IMR-90 (cell line): ENCODE measurements around the gene IQGAP2. TPM values are rescaled to one million over a fixed set of nuclear protein-coding genes. Genes with fewer than 3 reads are reported as not detected.

Experiments used
- ATAC-seq: fragments of 200-7000 bp; cut with Tn5 transposase; 2 replicates; pipeline ENCODE4 v1.9.1; 2020; ENCODE audit warnings: low read depth, mild to moderate bottlenecking, moderate library complexity
- BruUV-seq: library from RNA; stranded (reverse); fragments of 400-500 nt; replicated peaks from 2 replicates; lab custom pipeline; 2021; lab: Mats Ljungman, UMichigan
- CTCF ChIA-PET: fragments of 300-600 bp; formaldehyde crosslinking; extraction: SDS; loops from one replicate; lab custom pipeline; 2021; ENCODE audit warnings: antibody characterized with exemption; lab: Yijun Ruan, JAX
- POLR2A ChIA-PET: fragments of 300-600 bp; sonication (Branson Sonifier 250); formaldehyde crosslinking; loops from one replicate; lab custom pipeline; 2022; ENCODE audit warnings: antibody characterized with exemption; ENCODE audit not compliant: unreplicated experiment; lab: Charles Lee
- DNase-seq: peaks from one replicate; pipeline ENCODE4 v3.0.0; 2013
- H2AFZ ChIP-seq: replicated peaks from 2 replicates; pipeline ENCODE3; 2013; ENCODE audit warnings: low read length, mild to moderate bottlenecking; ENCODE audit not compliant: poor library complexity
- H2AK5ac ChIP-seq: 2 replicates; pipeline ENCODE4 v1.6.1; 2013; ENCODE audit warnings: low read depth, low read length, inconsistent platforms
- H2AK9ac ChIP-seq: replicated peaks from 2 replicates; pipeline ENCODE3; 2013; ENCODE audit warnings: mild to moderate bottlenecking, low read depth, low read length, moderate library complexity; ENCODE audit not compliant: poor library complexity
- H2BK120ac ChIP-seq: 2 replicates; pipeline ENCODE4 v1.6.1; 2013; ENCODE audit warnings: low read depth, low read length, inconsistent platforms
- H2BK15ac ChIP-seq: 3 replicates; pipeline ENCODE4 v1.6.1; 2013; ENCODE audit warnings: low read depth, low read length, inconsistent platforms
- H2BK20ac ChIP-seq: 2 replicates; pipeline ENCODE4 v1.6.1; 2013; ENCODE audit warnings: low read depth, mild to moderate bottlenecking, inconsistent platforms, low read length, moderate library complexity
- H2BK5ac ChIP-seq: 2 replicates; pipeline ENCODE4 v1.6.1; 2013; ENCODE audit warnings: mild to moderate bottlenecking, low read depth, low read length, inconsistent platforms; ENCODE audit not compliant: poor library complexity, severe bottlenecking
- H3K14ac ChIP-seq: replicated peaks from 2 replicates; pipeline ENCODE4 v1.6.1; 2013; ENCODE audit warnings: low read depth, low read length, inconsistent platforms
- H3K18ac ChIP-seq: 2 replicates; pipeline ENCODE4 v1.6.1; 2013; ENCODE audit warnings: low read depth, low read length, control low read depth
- H3K23ac ChIP-seq: 2 replicates; pipeline ENCODE4 v1.6.1; 2013; ENCODE audit warnings: low read depth, low read length, inconsistent platforms
- H3K27ac ChIP-seq: 2 replicates; pipeline ENCODE4 v1.5.1; 2013; ENCODE audit warnings: mild to moderate bottlenecking, control low read depth, low read length; ENCODE audit not compliant: insufficient read depth
- H3K27me3 ChIP-seq: 2 replicates; pipeline ENCODE4 v1.6.1; 2013; ENCODE audit warnings: low read length; ENCODE audit not compliant: control insufficient read depth, insufficient read depth
- H3K36me3 ChIP-seq: 2 replicates; pipeline ENCODE4 v1.6.1; 2013; ENCODE audit warnings: low read length, mixed read lengths; ENCODE audit not compliant: control insufficient read depth, insufficient read depth
- H3K4ac ChIP-seq: 2 replicates; pipeline ENCODE4 v1.6.1; 2013; ENCODE audit warnings: low read depth, low read length, inconsistent platforms
- H3K4me1 ChIP-seq: 2 replicates; pipeline ENCODE4 v1.6.1; 2013; ENCODE audit warnings: low read length, mixed read lengths; ENCODE audit not compliant: control insufficient read depth, insufficient read depth
- H3K4me2 ChIP-seq: 2 replicates; pipeline ENCODE4 v1.6.1; 2013; ENCODE audit warnings: low read depth, mild to moderate bottlenecking, control low read depth, low read length, moderate library complexity
- H3K4me3 ChIP-seq: 2 replicates; pipeline ENCODE4 v1.5.1; 2013; ENCODE audit warnings: low read depth, mild to moderate bottlenecking, control low read depth, low read length, moderate library complexity; ENCODE audit not compliant: insufficient read depth
- H3K56ac ChIP-seq: 2 replicates; pipeline ENCODE4 v1.6.1; 2013; ENCODE audit warnings: low read length, inconsistent platforms; ENCODE audit not compliant: insufficient read depth; ENCODE audit errors: extremely low read depth
- H3K79me1 ChIP-seq, 2 experiments: 2 replicates each; pipeline ENCODE4 v1.6.1; 2013; ENCODE audit warnings: low read length in 2 of 2, inconsistent platforms in 1 of 2, low read depth in 1 of 2
- H3K9ac ChIP-seq: 2 replicates; pipeline ENCODE4 v1.6.1; 2013; ENCODE audit warnings: low read depth, low read length, control low read depth
- H3K9me1 ChIP-seq: 2 replicates; pipeline ENCODE4 v1.6.1; 2013; ENCODE audit warnings: low read length, inconsistent platforms; ENCODE audit not compliant: insufficient read depth
- H3K9me3 ChIP-seq: 2 replicates; pipeline ENCODE4 v1.6.1; 2013; ENCODE audit warnings: low read length; ENCODE audit not compliant: control insufficient read depth, insufficient read depth
- H4K20me1 ChIP-seq: 2 replicates; pipeline ENCODE4 v1.6.1; 2013; ENCODE audit warnings: low read length, inconsistent platforms; ENCODE audit not compliant: insufficient read depth
- H4K5ac ChIP-seq: 2 replicates; pipeline ENCODE4 v1.6.1; 2013; ENCODE audit warnings: mild to moderate bottlenecking, low read depth, low read length, control low read depth
- H4K8ac ChIP-seq, 2 experiments: 2 replicates each; pipeline ENCODE4 v1.6.1; 2013; ENCODE audit warnings: low read depth in 2 of 2, low read length in 2 of 2, control low read depth in 1 of 2, inconsistent platforms in 1 of 2
- H4K91ac ChIP-seq: 2 replicates; pipeline ENCODE4 v1.6.1; 2013; ENCODE audit warnings: low read depth, low read length, inconsistent platforms; ENCODE audit not compliant: insufficient read depth
- CHD1 ChIP-seq: IDR thresholded peaks from 2 replicates; pipeline ENCODE4 v1.6.1; 2012; ENCODE audit warnings: low read depth, low read length, improper control_type of control experiment
- FOS ChIP-seq: fragments of 150-350 bp; IDR thresholded peaks from 2 replicates; pipeline ENCODE4 v1.6.1; 2016; ENCODE audit warnings: low read depth, low read length
- MAFK ChIP-seq: IDR thresholded peaks from 2 replicates; pipeline ENCODE4 v1.6.1; 2012; ENCODE audit warnings: low read depth, low read length, improper control_type of control experiment
- MAZ ChIP-seq: IDR thresholded peaks from 2 replicates; pipeline ENCODE4 v1.6.1; 2012; ENCODE audit warnings: low read depth, mild to moderate bottlenecking, low read length, improper control_type of control experiment, moderate library complexity, borderline replicate concordance
- MXI1 ChIP-seq: IDR thresholded peaks from 2 replicates; pipeline ENCODE4 v1.6.1; 2012; ENCODE audit warnings: low read depth, mild to moderate bottlenecking, low read length, moderate library complexity, borderline replicate concordance
- NFE2L2 ChIP-seq: fragments of 150-350 bp; IDR thresholded peaks from 2 replicates; pipeline ENCODE4 v1.6.1; 2016; ENCODE audit warnings: low read depth, mild to moderate bottlenecking, low read length
- RFX5 ChIP-seq: IDR thresholded peaks from 2 replicates; pipeline ENCODE4 v1.8.0; 2012; ENCODE audit warnings: low read depth, mild to moderate bottlenecking, low read length, moderate library complexity
- whole genome bisulfite sequencing, 2 experiments: methylation state at CpG; one replicate each; pipeline versions ENCODE4 v1.1.5 to v1.1.7; 2013; ENCODE audit warnings: missing lambda C conversion rate in 2 of 2; ENCODE audit not compliant: insufficient read length in 1 of 2; ENCODE audit errors: extremely low coverage in 2 of 2; 5-methylcytosine and 5-hydroxymethylcytosine counted together
- dilution Hi-C: fragments of 300-500 bp; cut with HindIII; formaldehyde crosslinking; loops from one replicate; pipeline ENCODE4 v1.14.3; 2018; ENCODE audit warnings: low sequenced_read_pairs; ENCODE audit not compliant: unreplicated experiment
- in situ Hi-C: fragments of 300-500 bp; cut with MboI; formaldehyde crosslinking; loops from 3 replicates; pipeline ENCODE4 v1.14.3; 2019; ENCODE audit warnings: low sequenced_read_pairs, inconsistent platforms, mixed read lengths
- intact Hi-C: fragments of 100-400 bp; cut with micrococcal nuclease; formaldehyde crosslinking; loops from 2 replicates; pipeline ENCODE4 v1.10.0; 2022
- polyA plus RNA-seq, 3 experiments: library from polyadenylated mRNA; depleted of rRNA; stranded (reverse); fragments of >200 nt; gene quantifications; 2 replicates each; pipeline ENCODE4 v1.2.3, GENCODE V29; 2012; ENCODE audit warnings: low replicate concordance in 1 of 3
- total RNA-seq: library from RNA; depleted of rRNA; stranded (reverse); fragments of >200 nt; gene quantifications from 2 replicates; pipeline ENCODE4 v1.2.3, GENCODE V29; 2012

IQGAP2 gene
- total and polyA plus RNA-seq, 2 of the 4 experiments (the other 2 are of a cell fraction): 0.21 to 0.36 TPM

DNA sequence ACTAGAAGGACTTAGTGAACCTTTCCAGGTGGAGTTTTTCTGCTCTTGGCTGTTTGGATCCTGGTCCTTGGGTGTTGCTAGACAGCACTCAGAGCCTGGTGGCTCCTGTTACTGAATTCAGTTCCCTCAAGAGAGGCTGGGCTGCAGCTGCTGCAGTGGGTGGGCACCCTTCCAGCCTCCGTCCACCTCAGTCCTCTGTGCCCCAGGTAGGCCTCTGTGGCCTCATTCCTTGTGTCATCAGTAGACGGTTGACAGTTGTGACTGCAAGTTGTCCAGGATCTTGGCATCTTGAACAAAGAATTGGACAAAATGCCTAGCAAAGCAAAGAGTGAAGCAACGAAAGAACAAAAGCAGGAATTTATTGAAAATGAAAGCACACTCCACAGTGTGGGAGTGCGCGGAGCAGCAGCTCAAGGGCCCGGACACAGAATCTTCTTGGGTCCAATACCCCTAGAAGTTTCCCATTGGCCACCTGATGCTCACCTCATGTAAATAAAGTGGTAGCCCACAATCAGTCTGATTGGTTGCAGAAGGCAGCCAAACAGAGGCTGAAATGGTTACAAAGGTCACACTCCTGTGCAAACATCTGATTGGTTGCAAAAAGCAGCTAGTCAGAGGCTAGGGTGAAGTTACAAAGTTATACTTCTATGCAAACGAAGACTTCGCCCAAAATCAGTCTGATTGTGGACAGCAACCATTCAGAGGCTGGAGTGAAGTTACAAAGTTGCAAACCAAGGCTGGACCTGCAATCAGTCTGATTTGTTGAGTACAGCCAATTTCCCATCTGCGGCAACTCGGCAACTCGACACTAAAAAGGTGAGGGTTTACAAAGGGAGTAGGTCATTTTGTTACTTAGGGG is 352.9 kb downstream of the IQGAP2 start:
- ChIA-PET CTCF (interaction anchor here (0.6 to 0.7 kb wide), 2 partner anchors 21 to 1225 kb away, joined by 3 to 4 read pairs; no protein-coding TSS in a partner anchor), POLR2A (no interaction called here)
- H2BK120ac ChIP-seq: no peak overlapping the region
- no peak overlapping the region for H3K4me2 ChIP-seq
- no TSS peak for BruUV-seq
- no peak overlapping the region for H3K56ac ChIP-seq
- H3K9ac ChIP-seq: no peak overlapping the region
- intact Hi-C loops: no loop called here
- ATAC-seq (no peak), DNase-seq (no peak)
- no peak overlapping the region for H2AFZ ChIP-seq
- no peaks in the 10 kb centered on the region; a peak in 1 of 4 replicates for H3K79me1 ChIP-seq
- H2BK5ac ChIP-seq: no peak overlapping the region
- H3K23ac ChIP-seq: no peak overlapping the region
- H3K36me3 ChIP-seq: no peaks in the 10 kb centered on the region
- H3K27me3 ChIP-seq: no peaks in the 10 kb centered on the region; the same call in 1 of the 2 replicates
- TF ChIP-seq FOS (no peak), MAFK (no peak), MAZ (no peak), MXI1 (no peak), CHD1 (no peak), NFE2L2 (no peak), RFX5 (no peak)
- H3K4me1 ChIP-seq: no peaks in the 10 kb centered on the region
- no peak overlapping the region for H2AK9ac ChIP-seq
- no peak overlapping the region for H3K27ac ChIP-seq
- peak overlapping the region; percentile 7; the same call in 1 of the 2 replicates for H2BK20ac ChIP-seq
- no peaks in the 10 kb centered on the region; the same call in 1 of the 2 replicates for H3K9me1 ChIP-seq
- H3K14ac ChIP-seq: no peak overlapping the region
- H3K18ac ChIP-seq: no peak overlapping the region
- dilution Hi-C loops: no loop called here
- no peak overlapping the region for H4K91ac ChIP-seq
- 88% methylated on average over 6 of the region's 11 CpGs; no CpG with 5 or more reads in 1 of the 2 experiments for WGBS, 2 experiments
- in situ Hi-C loops: no loop called here
- H2BK15ac ChIP-seq: no peak overlapping the region
- H4K8ac ChIP-seq: no peak overlapping the region
- no peak overlapping the region for H4K5ac ChIP-seq
- H3K4ac ChIP-seq: no peak overlapping the region
- H3K9me3 ChIP-seq: no peaks in the 10 kb centered on the region
- no peak overlapping the region for H2AK5ac ChIP-seq
- H4K20me1 ChIP-seq: no peaks in the 10 kb centered on the region
- no peak overlapping the region for H3K4me3 ChIP-seq
